K562 (cell line): ENCODE measurements around the gene IL24. TPM values are rescaled to one million over a fixed set of nuclear protein-coding genes. Genes with fewer than 3 reads are reported as not detected.
A peak's percentile ranks its signal among the peaks of the same experiment; 100 is the strongest.

Source experiments
- ATF1 ChIP-seq, 2 experiments: fragments of 450-650 bp in 1 of 2; IDR thresholded peaks; 2 replicates each; pipeline ENCODE4 v1.6.1; 2016; ENCODE audit warnings: missing compliant biosample characterization in 1 of 2, missing genetic modification characterization in 1 of 2
- CC2D1A ChIP-seq: fragments of 450-650 bp; IDR thresholded peaks from 2 replicates; pipeline ENCODE4 v1.6.1; 2017; ENCODE audit warnings: mild to moderate bottlenecking
- CREM ChIP-seq: IDR thresholded peaks from 2 replicates; pipeline ENCODE4 v1.6.1; 2014; ENCODE audit warnings: antibody characterized with exemption, low read depth
- CSDE1 ChIP-seq, 2 experiments: fragments of 450-650 bp; IDR thresholded peaks; 2 replicates each; pipeline ENCODE4 v1.6.1; 2016; ENCODE audit warnings: mild to moderate bottlenecking in 1 of 2
- CTCFL ChIP-seq: IDR thresholded peaks from 2 replicates; pipeline ENCODE4 v1.6.1; 2011; ENCODE audit warnings: borderline replicate concordance, low read depth, mild to moderate bottlenecking, moderate library complexity, low read length; ENCODE audit not compliant: insufficient read depth, poor library complexity, severe bottlenecking
- DIDO1 ChIP-seq: fragments of 450-650 bp; IDR thresholded peaks from 2 replicates; pipeline ENCODE4 v1.6.1; 2016; ENCODE audit warnings: low read depth, missing biosample characterization, missing genetic modification characterization
- E2F5 ChIP-seq: sonication (generic); formaldehyde crosslinking; IDR thresholded peaks from 2 replicates; pipeline ENCODE4 v1.8.0; 2022; ENCODE audit warnings: mild to moderate bottlenecking, missing genetic modification reagents
- EWSR1 ChIP-seq: fragments of 450-650 bp; IDR thresholded peaks from 2 replicates; pipeline ENCODE4 v1.6.1; 2018; ENCODE audit warnings: borderline replicate concordance, mild to moderate bottlenecking, low read depth, moderate library complexity; ENCODE audit not compliant: partially characterized antibody
- HMGN3 ChIP-seq: IDR thresholded peaks from 2 replicates; pipeline ENCODE4 v1.6.1; 2011; ENCODE audit warnings: borderline replicate concordance, low read depth, mild to moderate bottlenecking, mixed read lengths, low read length; ENCODE audit not compliant: insufficient read length; ENCODE audit errors: extremely low read depth
- NCOA6 ChIP-seq: fragments of 450-650 bp; IDR thresholded peaks from 2 replicates; pipeline ENCODE4 v1.6.1; 2017; ENCODE audit warnings: mild to moderate bottlenecking
- SMARCC2 ChIP-seq: fragments of 450-650 bp; IDR thresholded peaks from 2 replicates; pipeline ENCODE4 v1.6.1; 2017; ENCODE audit warnings: antibody characterized with exemption, moderate library complexity, mild to moderate bottlenecking, low read depth
- TEAD1 ChIP-seq, 2 experiments: fragments of 450-650 bp in 1 of 2; sonication (generic) in 1 of 2; formaldehyde crosslinking; IDR thresholded peaks; 2 replicates each; pipeline versions ENCODE4 v1.4.0 to v1.8.0; 2020 to 2022; ENCODE audit warnings: mild to moderate bottlenecking in 2 of 2, missing genetic modification reagents in 1 of 2
- ZNF232 ChIP-seq: sonication (generic); formaldehyde crosslinking; IDR thresholded peaks from 2 replicates; pipeline ENCODE4 v1.8.0; 2022; ENCODE audit warnings: mild to moderate bottlenecking, missing genetic modification reagents
- ZNF280B ChIP-seq: fragments of 250-450 bp; sonication (Bioruptor Pico); IDR thresholded peaks from 2 replicates; pipeline ENCODE4 v1.5.1; 2021; ENCODE audit warnings: mild to moderate bottlenecking
- ZNF445 ChIP-seq: fragments of 250-450 bp; sonication (Bioruptor Pico); IDR thresholded peaks from 2 replicates; pipeline ENCODE4 v1.4.0; 2020; ENCODE audit warnings: low read depth, mild to moderate bottlenecking, moderate library complexity
- polyA plus RNA-seq, 8 experiments: library from polyadenylated mRNA; depleted of rRNA in 4 of 8; stranded (reverse) in 5 of 8; unstranded in 3 of 8; fragments of >200 nt; fragmentation: Nextera tagmentation in 2 of 8; fragmentation: Illumina TruSeq in 1 of 8; extraction: Ambion mirVana in 2 of 8; extraction: Trizol in 1 of 8; gene quantifications; 2 replicates each; pipeline versions ENCODE4 v1.2.1 to v1.2.3, GENCODE V29; 2011 to 2014; ENCODE audit warnings: inconsistent platforms in 1 of 8, missing spikeins in 1 of 8
- total RNA-seq, 7 experiments: library from RNA; depleted of rRNA in 6 of 7; stranded (reverse); fragments of >200 nt in 6 of 7; fragmentation: Illumina TruSeq in 2 of 7; extraction: Trizol in 2 of 7; gene quantifications; 2 replicates each; pipeline versions ENCODE4 v1.2.1 to v1.2.3, GENCODE V29; 2011 to 2021; ENCODE audit warnings: low replicate concordance in 1 of 7
- TF ChIP-seq, protein P1 (sequence below): fragments of 200-800 bp; sonication (Bioruptor generic); IDR thresholded peaks from 2 replicates; pipeline ENCODE4 v1.6.1; 2017; ENCODE audit warnings: missing genetic modification characterization, missing compliant biosample characterization

Gene IL24
- total and polyA plus RNA-seq, 9 of the 15 experiments (the other 6 are each of a cell fraction or from before 2014, with no cell fraction given), result 0.04 to 0.19 TPM; not detected in 7

DNA sequence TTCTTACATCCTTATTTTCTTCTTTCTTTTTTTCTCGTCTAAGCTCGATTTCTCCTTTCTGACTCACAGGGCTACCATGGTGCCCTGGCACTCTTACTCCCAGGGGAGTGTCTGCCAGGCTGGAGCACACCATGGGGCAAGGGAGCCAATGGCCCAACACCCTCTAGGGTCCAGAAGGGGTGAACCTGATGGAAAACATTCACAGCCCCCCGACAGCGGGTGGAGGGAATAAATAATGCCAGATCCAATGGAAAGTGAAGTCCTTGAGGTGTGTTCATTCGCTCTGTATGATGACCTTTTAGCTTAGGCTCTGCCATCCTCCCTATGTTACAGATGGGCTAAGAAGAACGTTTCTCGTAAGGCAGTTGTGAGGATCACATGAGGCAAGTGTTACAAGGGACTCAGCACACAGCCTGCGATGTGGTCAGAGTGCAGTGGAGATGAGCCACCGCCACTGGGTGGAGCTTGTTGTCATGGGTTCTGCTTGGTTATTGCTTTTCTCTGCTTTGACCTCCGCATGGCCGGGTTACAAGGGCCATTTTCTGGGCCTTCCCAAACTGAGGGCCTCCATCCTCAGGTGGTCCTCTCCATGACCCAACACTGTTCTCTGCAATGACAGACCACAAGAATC, 28.0 kb downstream of the IL24 start (continued):
- TF ChIP-seq TEAD1 (CRISPR knock-in tag; IDR thresholded peaks at IDR 0.05) (0 out of 4 replicates have a peak, but pooled peaks of 1 of the 2 experiments have one; percentile 73), ATF1 (CRISPR knock-in tag; IDR thresholded peaks at IDR 0.05) (no peak), ATF1 (tag; IDR thresholded peaks at IDR 0.05) (0 out of 2 replicates have a peak, but pooled peaks have one; percentile 21), EWSR1 (no peak), ZNF232 (CRISPR knock-in tag) (no peak), HMGN3 (no peak), NCOA6 (no peak), SMARCC2 (no peak), ZNF280B (CRISPR knock-in tag) (no peak), ZNF445 (CRISPR knock-in tag) (no peak), E2F5 (0 out of 2 replicates have a peak, but pooled peaks have one; percentile 36), DIDO1 (tag) (no peak), CREM (no peak), CSDE1 (IDR thresholded peaks at IDR 0.05) (no peak), CTCFL (no peak), CC2D1A (no peak)
- TF ChIP-seq, protein P1, sequence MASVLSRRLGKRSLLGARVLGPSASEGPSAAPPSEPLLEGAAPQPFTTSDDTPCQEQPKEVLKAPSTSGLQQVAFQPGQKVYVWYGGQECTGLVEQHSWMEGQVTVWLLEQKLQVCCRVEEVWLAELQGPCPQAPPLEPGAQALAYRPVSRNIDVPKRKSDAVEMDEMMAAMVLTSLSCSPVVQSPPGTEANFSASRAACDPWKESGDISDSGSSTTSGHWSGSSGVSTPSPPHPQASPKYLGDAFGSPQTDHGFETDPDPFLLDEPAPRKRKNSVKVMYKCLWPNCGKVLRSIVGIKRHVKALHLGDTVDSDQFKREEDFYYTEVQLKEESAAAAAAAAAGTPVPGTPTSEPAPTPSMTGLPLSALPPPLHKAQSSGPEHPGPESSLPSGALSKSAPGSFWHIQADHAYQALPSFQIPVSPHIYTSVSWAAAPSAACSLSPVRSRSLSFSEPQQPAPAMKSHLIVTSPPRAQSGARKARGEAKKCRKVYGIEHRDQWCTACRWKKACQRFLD (CRISPR knock-in tag), result 0 out of 2 replicates have a peak, but pooled peaks have one; percentile 52
